Astrocyte (in vitro differentiated cells and primary cell): ENCODE results near the gene SLC9A1. TPM values are rescaled to one million over a fixed set of nuclear protein-coding genes. Genes with fewer than 3 reads are reported as not detected.
A peak's percentile ranks its signal among the peaks of the same experiment; 100 is the strongest.

Source experiments
- DNase-seq: peaks from one replicate; pipeline ENCODE4 v3.0.0-alpha.2; 2010; ENCODE audit warnings: low read depth
- FAIRE-seq: peaks from 2 replicates; lab custom pipeline; 2011; peaks lifted over from hg19 to GRCh38; lab: Jason Lieb, UNC
- H2AFZ ChIP-seq: 2 replicates; pipeline ENCODE4 v1.6.0; 2012; ENCODE audit warnings: low read depth, low read length, inconsistent platforms
- H3K27ac ChIP-seq: 2 replicates; pipeline ENCODE4 v1.5.1; 2011; ENCODE audit warnings: low read depth, low read length, inconsistent platforms
- H3K27me3 ChIP-seq: 2 replicates; pipeline ENCODE4 v1.6.0; 2011; ENCODE audit warnings: low read length, inconsistent platforms; ENCODE audit not compliant: insufficient read depth
- H3K36me3 ChIP-seq: 2 replicates; pipeline ENCODE4 v1.5.1; 2011; ENCODE audit warnings: low read length, inconsistent platforms; ENCODE audit not compliant: insufficient read depth
- H3K4me1 ChIP-seq: 2 replicates; pipeline ENCODE4 v1.5.1; 2011; ENCODE audit warnings: low read length, inconsistent platforms; ENCODE audit not compliant: insufficient read depth
- H3K4me2 ChIP-seq: 2 replicates; pipeline ENCODE4 v1.6.0; 2012; ENCODE audit warnings: low read length, inconsistent platforms
- H3K4me3 ChIP-seq: 2 replicates; pipeline ENCODE4 v1.5.1; 2011; ENCODE audit warnings: low read depth, mild to moderate bottlenecking, low read length, inconsistent platforms; ENCODE audit not compliant: insufficient read depth
- H3K79me2 ChIP-seq: 2 replicates; pipeline ENCODE4 v1.6.0; 2012; ENCODE audit warnings: mild to moderate bottlenecking, low read length, inconsistent platforms; ENCODE audit not compliant: insufficient read depth
- H3K9ac ChIP-seq: 2 replicates; pipeline ENCODE4 v1.6.0; 2012; ENCODE audit warnings: mild to moderate bottlenecking, low read length, inconsistent platforms
- H3K9me3 ChIP-seq: 2 replicates; pipeline ENCODE4 v1.5.1; 2012; ENCODE audit warnings: low read depth, mild to moderate bottlenecking, low read length, inconsistent platforms; ENCODE audit not compliant: insufficient read depth
- H4K20me1 ChIP-seq: 2 replicates; pipeline ENCODE4 v1.6.0; 2012; ENCODE audit warnings: low read length, inconsistent platforms; ENCODE audit not compliant: insufficient read depth
- H3K27ac Mint-ChIP-seq: one replicate; pipeline ENCODE4 v1.8.0; 2021; ENCODE audit warnings: mild to moderate bottlenecking, mixed read lengths; ENCODE audit not compliant: unreplicated experiment
- H3K27me3 Mint-ChIP-seq: one replicate; pipeline ENCODE4 v1.8.0; 2021; ENCODE audit warnings: low read depth, mixed read lengths; ENCODE audit not compliant: unreplicated experiment
- H3K36me3 Mint-ChIP-seq: one replicate; pipeline ENCODE4 v1.8.0; 2021; ENCODE audit warnings: low read depth, mixed read lengths; ENCODE audit not compliant: unreplicated experiment
- H3K4me1 Mint-ChIP-seq: one replicate; pipeline ENCODE4 v1.8.0; 2021; ENCODE audit warnings: low read depth, mixed read lengths; ENCODE audit not compliant: unreplicated experiment
- H3K4me3 Mint-ChIP-seq: one replicate; pipeline ENCODE4 v1.8.0; 2021; ENCODE audit warnings: mild to moderate bottlenecking, moderate library complexity, mixed read lengths; ENCODE audit not compliant: unreplicated experiment
- H3K9me3 Mint-ChIP-seq: one replicate; pipeline ENCODE4 v1.8.0; 2021; ENCODE audit warnings: mild to moderate bottlenecking, mixed read lengths; ENCODE audit not compliant: unreplicated experiment
- EZH2 ChIP-seq: IDR thresholded peaks from 2 replicates; pipeline ENCODE4 v1.6.1; 2012; ENCODE audit warnings: mild to moderate bottlenecking, low read length, inconsistent platforms; ENCODE audit not compliant: insufficient read depth
- total RNA-seq: library from RNA; stranded (reverse); gene quantifications from 2 replicates; pipeline ENCODE4 v1.2.1, GENCODE V29; 2021
- TF ChIP-seq, protein P1 (sequence below): IDR thresholded peaks from 2 replicates; pipeline ENCODE4 v1.5.1; 2011; ENCODE audit warnings: low read depth, mild to moderate bottlenecking, inconsistent platforms, low read length, moderate library complexity; ENCODE audit not compliant: insufficient read depth

SLC9A1 gene
- total RNA-seq, 1 donor from 2014 or later, result 49.3 TPM

DNA sequence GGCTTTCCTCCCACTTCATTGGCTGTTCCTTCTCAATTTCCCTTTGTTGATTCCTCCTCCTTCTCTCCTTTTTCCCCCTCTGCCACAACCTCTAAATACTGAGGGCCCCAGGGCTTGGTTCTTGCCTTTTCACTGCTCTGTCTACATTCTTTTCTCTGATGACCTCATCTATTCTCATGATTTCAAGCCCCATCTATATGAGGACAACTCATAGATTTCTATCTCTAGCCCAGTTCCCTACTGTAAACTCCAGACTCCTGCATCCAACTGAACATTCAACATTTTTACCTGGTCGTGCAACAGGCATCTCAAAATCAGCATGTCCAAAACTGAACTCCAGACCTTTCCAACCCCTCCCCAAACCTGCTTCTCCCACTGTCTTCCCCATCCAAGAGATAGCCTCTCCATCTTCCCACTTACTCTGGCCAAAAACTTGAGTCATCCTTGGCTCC lies 11.5 kb upstream of the SLC9A1 start:
- FAIRE-seq (no peak), DNase-seq (peak; percentile 8)
- H3K4me3 ChIP-seq, result no peak overlapping the region
- no peak overlapping the region for H3K27ac ChIP-seq
- H3K27ac Mint-ChIP-seq, result no peak overlapping the region
- TF ChIP-seq, protein P1, sequence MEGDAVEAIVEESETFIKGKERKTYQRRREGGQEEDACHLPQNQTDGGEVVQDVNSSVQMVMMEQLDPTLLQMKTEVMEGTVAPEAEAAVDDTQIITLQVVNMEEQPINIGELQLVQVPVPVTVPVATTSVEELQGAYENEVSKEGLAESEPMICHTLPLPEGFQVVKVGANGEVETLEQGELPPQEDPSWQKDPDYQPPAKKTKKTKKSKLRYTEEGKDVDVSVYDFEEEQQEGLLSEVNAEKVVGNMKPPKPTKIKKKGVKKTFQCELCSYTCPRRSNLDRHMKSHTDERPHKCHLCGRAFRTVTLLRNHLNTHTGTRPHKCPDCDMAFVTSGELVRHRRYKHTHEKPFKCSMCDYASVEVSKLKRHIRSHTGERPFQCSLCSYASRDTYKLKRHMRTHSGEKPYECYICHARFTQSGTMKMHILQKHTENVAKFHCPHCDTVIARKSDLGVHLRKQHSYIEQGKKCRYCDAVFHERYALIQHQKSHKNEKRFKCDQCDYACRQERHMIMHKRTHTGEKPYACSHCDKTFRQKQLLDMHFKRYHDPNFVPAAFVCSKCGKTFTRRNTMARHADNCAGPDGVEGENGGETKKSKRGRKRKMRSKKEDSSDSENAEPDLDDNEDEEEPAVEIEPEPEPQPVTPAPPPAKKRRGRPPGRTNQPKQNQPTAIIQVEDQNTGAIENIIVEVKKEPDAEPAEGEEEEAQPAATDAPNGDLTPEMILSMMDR, result no peak
- no peak for TF ChIP-seq EZH2
- no peak overlapping the region for H3K9ac ChIP-seq
- no peaks in the 10 kb centered on the region for H3K79me2 ChIP-seq
- no peaks in the 10 kb centered on the region for H3K4me1 ChIP-seq
- no peak overlapping the region for H3K4me2 ChIP-seq
- no peaks in the 10 kb centered on the region for H3K36me3 Mint-ChIP-seq
- H3K27me3 Mint-ChIP-seq, result no peaks in the 10 kb centered on the region
- no peak overlapping the region for H2AFZ ChIP-seq
- no peaks in the 10 kb centered on the region for H3K27me3 ChIP-seq
- no peaks in the 10 kb centered on the region for H3K9me3 Mint-ChIP-seq
- no peak overlapping the region for H3K4me3 Mint-ChIP-seq
- H4K20me1 ChIP-seq, result no peaks in the 10 kb centered on the region
- H3K9me3 ChIP-seq, result no peaks in the 10 kb centered on the region
- H3K36me3 ChIP-seq, result no peaks in the 10 kb centered on the region
- no peaks in the 10 kb centered on the region for H3K4me1 Mint-ChIP-seq

DNA sequence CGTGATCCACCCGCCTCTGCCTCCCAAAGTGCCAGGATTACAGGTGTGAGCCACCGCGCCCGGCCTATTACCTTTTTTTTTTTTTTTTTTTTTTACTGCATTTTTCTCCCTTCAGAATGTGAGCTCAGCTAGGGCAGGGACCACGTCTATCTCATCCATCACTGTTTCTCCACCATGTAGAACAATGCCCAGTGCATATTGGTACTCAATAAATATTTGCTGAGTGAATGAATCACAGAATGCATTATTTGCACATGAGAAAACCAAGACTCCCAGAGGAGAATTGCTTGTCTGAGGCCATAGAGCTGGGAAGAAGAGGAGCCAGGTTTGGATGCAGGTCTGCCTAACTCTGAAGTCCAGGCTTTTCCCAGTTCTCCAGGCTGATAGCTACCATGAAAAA lies 8.2 kb upstream of the SLC9A1 start:
- no peak for DNase-seq
- no peaks in the 10 kb centered on the region for H3K36me3 Mint-ChIP-seq
- H3K27ac ChIP-seq, result no peak overlapping the region
- H3K79me2 ChIP-seq, result no peaks in the 10 kb centered on the region
- TF ChIP-seq, protein P1, result no peak
- TF ChIP-seq EZH2, result no peak
- no peak for FAIRE-seq
- H3K4me3 ChIP-seq, result no peak overlapping the region
- H3K9ac ChIP-seq, result no peak overlapping the region
- H3K4me1 ChIP-seq, result no peaks in the 10 kb centered on the region
- H3K36me3 ChIP-seq, result no peaks in the 10 kb centered on the region
- H3K4me3 Mint-ChIP-seq, result no peak overlapping the region
- no peaks in the 10 kb centered on the region for H4K20me1 ChIP-seq
- H3K9me3 Mint-ChIP-seq, result no peaks in the 10 kb centered on the region
- no peaks in the 10 kb centered on the region for H3K27me3 ChIP-seq
- H3K4me1 Mint-ChIP-seq, result no peaks in the 10 kb centered on the region
- no peaks in the 10 kb centered on the region for H3K27me3 Mint-ChIP-seq
- H3K4me2 ChIP-seq, result no peak overlapping the region
- no peak overlapping the region for H3K27ac Mint-ChIP-seq
- H2AFZ ChIP-seq, result no peak overlapping the region
- no peaks in the 10 kb centered on the region for H3K9me3 ChIP-seq

DNA sequence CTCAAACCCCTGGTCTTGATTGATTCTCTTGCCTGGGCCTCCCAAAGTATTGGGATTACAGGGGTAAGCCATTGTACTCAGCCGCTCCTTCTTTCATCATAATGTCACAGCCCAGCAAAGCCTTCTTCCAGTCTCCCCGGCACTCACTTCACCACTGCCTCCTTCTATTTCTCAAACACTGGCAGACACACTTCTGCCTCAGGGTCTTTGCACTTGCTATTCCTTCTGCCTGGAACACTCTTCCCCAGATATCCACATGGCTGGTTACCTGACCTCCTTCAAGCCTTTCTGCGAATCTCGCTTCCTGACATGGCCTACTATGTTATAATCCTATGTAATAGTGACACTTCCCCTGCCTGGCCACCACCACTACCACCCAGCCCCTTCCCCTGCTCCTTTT lies 7.2 kb upstream of the SLC9A1 start:
- Mint-ChIP-seq H3K27me3 (no peaks in the 10 kb centered on the region), H3K9me3 (no peaks in the 10 kb centered on the region), H3K27ac (no peak overlapping the region), H3K36me3 (no peaks in the 10 kb centered on the region), H3K4me3 (no peak overlapping the region), H3K4me1 (no peaks in the 10 kb centered on the region)
- TF ChIP-seq, protein P1, result no peak
- TF ChIP-seq EZH2, result no peak
- DNase-seq, result no peak
- H3K36me3 ChIP-seq, result no peaks in the 10 kb centered on the region
- no peak overlapping the region for H3K4me2 ChIP-seq
- no peaks in the 10 kb centered on the region for H4K20me1 ChIP-seq
- H2AFZ ChIP-seq, result no peak overlapping the region
- H3K9me3 ChIP-seq, result no peaks in the 10 kb centered on the region
- H3K4me3 ChIP-seq, result no peak overlapping the region
- no peaks in the 10 kb centered on the region for H3K27me3 ChIP-seq
- no peaks in the 10 kb centered on the region for H3K4me1 ChIP-seq
- no peaks in the 10 kb centered on the region for H3K79me2 ChIP-seq
- H3K9ac ChIP-seq, result no peak overlapping the region
- FAIRE-seq, result no peak
- no peak overlapping the region for H3K27ac ChIP-seq
